Liver (tissue), 3 donors: ENCODE measurements around the gene INPP5A.

Source experiments
- GABPA ChIP-seq, 2 donors: IDR thresholded peaks in 1 of 2; conservative IDR thresholded peaks in 1 of 2; 2 replicates each; pipeline ENCODE4 v1.6.1; 2016; ENCODE audit warnings: antibody characterized with exemption in 2 of 2, mild to moderate bottlenecking in 1 of 2, moderate library complexity in 1 of 2
- RAD21 ChIP-seq, 2 donors: IDR thresholded peaks; 2 replicates each; pipeline ENCODE4 v1.6.1; 2016; ENCODE audit warnings: antibody characterized with exemption in 2 of 2, mild to moderate bottlenecking in 2 of 2
- RXRA ChIP-seq, 2 donors: IDR thresholded peaks; 2 replicates each; pipeline ENCODE4 v1.6.1; 2017 to 2018; ENCODE audit warnings: antibody characterized with exemption in 2 of 2, mild to moderate bottlenecking in 1 of 2
- TF ChIP-seq, protein P1 (sequence below): fragments of 150-350 bp; IDR thresholded peaks from 2 replicates; pipeline ENCODE4 v1.5.1; 2017; ENCODE audit warnings: improper control_type of control experiment, low read depth, low read length; ENCODE audit not compliant: missing input control
- TF ChIP-seq, protein P2 (sequence below): IDR thresholded peaks from 2 replicates; pipeline ENCODE4 v1.6.1; 2016; ENCODE audit warnings: antibody characterized with exemption, mild to moderate bottlenecking
- donor health status: healthy.
- donor health status: healthy.

DNA sequence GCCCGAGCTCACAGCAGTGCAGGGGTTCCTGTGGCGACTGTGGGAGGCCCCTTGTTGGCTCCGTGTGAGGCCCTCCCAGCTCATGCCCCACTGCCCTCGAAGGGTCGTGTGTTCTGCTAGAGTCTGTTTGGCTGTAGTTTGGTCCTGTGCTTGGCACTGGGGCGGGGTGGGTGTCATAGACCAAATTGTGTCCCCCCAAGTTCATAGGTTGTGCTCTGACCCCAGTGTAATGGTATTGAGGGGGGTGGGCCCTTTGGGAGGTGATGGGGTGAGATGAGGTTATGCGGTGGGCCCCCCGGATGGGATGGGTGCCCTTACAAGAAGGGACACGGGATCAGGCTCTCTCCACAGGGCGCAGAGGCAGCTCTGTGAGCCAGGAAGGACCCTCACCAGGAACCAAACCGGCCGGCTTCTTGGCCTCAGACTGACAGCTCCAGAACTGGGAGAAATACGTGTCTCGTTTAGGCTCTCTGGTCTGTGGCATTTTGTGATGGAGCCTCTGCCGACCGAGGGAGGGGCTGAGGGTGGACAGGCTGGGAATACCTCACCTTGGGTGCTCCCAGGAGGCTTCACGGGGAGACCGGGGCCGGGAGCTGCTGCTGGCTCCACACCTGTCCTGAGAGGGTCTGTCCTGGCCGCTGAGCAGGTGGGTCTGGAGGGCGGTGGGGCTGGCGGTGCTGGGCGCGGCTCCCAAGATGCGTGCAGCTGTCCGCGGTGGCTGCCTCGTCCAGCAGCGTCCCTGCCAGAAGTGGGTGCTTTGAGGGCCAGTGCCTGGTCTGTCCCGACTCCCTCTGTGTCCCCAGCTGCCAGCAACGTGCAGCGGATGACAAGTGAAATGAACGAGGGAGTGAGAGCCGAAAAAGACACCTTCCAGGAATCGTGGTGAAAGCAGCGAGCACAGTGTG lies 89.4 kb downstream of the INPP5A start:
- TF ChIP-seq, protein P1, sequence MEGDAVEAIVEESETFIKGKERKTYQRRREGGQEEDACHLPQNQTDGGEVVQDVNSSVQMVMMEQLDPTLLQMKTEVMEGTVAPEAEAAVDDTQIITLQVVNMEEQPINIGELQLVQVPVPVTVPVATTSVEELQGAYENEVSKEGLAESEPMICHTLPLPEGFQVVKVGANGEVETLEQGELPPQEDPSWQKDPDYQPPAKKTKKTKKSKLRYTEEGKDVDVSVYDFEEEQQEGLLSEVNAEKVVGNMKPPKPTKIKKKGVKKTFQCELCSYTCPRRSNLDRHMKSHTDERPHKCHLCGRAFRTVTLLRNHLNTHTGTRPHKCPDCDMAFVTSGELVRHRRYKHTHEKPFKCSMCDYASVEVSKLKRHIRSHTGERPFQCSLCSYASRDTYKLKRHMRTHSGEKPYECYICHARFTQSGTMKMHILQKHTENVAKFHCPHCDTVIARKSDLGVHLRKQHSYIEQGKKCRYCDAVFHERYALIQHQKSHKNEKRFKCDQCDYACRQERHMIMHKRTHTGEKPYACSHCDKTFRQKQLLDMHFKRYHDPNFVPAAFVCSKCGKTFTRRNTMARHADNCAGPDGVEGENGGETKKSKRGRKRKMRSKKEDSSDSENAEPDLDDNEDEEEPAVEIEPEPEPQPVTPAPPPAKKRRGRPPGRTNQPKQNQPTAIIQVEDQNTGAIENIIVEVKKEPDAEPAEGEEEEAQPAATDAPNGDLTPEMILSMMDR = no peak
- TF ChIP-seq RXRA (IDR thresholded peaks at IDR 0.05) = no peak
- no peak for TF ChIP-seq GABPA (IDR thresholded peaks at IDR 0.05 in 1 of 2, conservative IDR thresholded peaks at IDR 0.05 in 1 of 2)
- TF ChIP-seq, protein P2, sequence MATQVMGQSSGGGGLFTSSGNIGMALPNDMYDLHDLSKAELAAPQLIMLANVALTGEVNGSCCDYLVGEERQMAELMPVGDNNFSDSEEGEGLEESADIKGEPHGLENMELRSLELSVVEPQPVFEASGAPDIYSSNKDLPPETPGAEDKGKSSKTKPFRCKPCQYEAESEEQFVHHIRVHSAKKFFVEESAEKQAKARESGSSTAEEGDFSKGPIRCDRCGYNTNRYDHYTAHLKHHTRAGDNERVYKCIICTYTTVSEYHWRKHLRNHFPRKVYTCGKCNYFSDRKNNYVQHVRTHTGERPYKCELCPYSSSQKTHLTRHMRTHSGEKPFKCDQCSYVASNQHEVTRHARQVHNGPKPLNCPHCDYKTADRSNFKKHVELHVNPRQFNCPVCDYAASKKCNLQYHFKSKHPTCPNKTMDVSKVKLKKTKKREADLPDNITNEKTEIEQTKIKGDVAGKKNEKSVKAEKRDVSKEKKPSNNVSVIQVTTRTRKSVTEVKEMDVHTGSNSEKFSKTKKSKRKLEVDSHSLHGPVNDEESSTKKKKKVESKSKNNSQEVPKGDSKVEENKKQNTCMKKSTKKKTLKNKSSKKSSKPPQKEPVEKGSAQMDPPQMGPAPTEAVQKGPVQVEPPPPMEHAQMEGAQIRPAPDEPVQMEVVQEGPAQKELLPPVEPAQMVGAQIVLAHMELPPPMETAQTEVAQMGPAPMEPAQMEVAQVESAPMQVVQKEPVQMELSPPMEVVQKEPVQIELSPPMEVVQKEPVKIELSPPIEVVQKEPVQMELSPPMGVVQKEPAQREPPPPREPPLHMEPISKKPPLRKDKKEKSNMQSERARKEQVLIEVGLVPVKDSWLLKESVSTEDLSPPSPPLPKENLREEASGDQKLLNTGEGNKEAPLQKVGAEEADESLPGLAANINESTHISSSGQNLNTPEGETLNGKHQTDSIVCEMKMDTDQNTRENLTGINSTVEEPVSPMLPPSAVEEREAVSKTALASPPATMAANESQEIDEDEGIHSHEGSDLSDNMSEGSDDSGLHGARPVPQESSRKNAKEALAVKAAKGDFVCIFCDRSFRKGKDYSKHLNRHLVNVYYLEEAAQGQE = no peak
- no peak for TF ChIP-seq RAD21 (IDR thresholded peaks at IDR 0.05)
